Hypothalamus (tissue), 51 donors: ENCODE results near the gene EMC9.

Experiments
- DNase-seq, 51 donors: peaks; one replicate each; lab custom pipeline; 2025; lab: John Stamatoyannopoulos, UW

Gene EMC9

DNA sequence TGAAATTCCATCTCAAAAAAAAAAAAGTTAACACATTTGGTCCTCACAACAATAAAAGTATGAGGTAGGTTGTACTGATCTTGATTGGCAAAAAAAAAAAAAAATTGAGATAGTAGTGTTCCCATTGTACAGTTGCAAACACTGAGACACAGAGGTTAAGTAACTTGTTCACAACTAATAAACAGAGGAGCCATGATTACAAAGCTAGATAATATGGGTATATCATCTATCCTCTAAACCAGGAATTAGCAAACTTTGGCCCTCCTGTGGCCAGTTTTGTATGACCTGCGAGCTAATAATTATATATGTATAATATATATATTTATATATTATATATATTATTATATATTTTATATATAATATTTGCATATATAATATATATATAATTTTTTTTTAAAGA, 7.7 kb downstream of the EMC9 start:
- DNase-seq: no peak

DNA sequence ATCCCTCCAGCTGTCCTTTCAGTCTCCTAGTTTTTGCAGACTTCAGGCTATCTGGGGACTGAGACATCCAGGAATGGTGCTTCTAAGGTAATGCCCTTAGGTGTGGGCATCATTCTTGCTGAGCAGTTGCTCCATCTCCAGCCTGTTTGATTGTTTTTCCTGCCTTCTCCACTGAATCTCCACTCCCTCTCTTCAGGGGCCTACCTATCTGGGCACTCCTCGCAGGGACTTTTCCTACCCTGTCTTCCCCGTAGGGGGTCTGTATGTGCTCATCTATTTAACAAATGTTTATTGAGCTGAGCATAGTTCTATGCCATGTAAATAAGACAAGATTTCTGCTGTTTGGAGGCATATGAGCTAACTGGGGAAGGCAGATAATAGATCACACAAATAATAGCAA, 8.4 kb downstream of the EMC9 start:
- DNase-seq: no peak

GRCh38 chr14:24132061-24132685, 9.2 kb downstream of the EMC9 start:
- DNase-seq: no peak

DNA sequence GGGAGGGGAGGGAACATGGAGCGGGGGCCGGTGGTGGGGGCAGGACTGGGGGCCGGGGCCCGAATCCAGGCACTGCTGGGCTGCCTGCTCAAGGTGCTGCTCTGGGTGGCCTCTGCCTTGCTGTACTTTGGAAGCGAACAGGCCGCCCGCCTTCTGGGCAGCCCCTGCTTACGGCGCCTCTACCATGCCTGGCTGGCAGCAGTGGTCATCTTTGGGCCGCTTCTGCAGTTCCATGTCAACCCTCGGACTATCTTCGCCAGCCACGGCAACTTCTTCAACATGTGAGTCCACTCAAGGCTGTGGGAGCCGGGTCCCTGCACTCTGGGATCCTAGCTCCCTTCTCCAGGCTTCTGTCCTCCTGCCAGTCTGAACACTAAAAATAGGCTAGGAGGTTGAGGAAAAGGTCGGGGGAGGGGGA, 9.8 kb downstream of the EMC9 start:
- no peak for DNase-seq

DNA sequence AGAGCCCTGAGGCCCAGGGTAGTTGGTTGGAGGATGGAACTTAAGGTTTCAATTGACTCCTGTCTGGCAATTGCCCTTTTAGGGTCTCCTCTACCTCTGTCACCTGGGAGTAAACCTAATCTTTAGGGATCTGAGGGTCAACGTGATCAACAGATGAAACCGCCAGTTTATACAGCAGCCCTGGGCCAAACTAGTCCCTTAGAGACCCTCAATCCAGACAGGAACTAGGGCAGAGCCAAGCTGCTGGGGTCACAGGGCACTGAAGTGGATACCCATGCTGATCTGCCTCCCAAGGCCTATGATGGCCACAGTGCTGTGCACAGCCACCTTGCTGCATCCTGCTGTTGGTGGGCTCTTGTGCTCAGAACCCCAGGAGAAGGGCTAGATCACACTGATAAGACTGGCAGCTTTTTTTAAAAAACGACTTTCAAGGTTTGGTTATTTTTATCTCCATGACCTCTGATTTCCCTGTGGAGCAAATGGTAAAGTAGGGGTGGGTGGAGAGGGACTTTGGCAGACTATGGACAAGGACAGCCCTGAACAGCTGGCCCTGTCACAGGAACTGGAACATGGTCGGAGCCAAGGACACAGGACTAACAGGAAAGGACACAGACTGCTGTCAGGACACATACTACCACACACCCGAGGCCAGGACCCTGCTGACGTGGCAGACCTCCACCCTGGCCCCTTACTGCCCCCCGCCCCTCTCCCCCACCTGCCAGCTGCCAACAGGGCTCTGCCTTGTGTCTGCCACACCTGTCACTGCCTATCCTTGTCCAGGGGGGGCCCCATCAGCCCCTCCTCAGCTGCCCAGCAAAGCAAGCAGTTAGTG, 10.5 kb downstream of the EMC9 start:
- DNase-seq: no peak

GRCh38 chr14:24130380-24130716, 11.0 kb downstream of the EMC9 start, which contains the start of gene FITM1:
FITM1 (plus strand) TSS chr14:24130659; CDS start chr14:24131564, 905 bp downstream.
- DNase-seq: no peak

- DNase-seq: no peak
Measured at GRCh38 chr14:24129410-24129998, 11.9 kb downstream of the EMC9 start.

DNA sequence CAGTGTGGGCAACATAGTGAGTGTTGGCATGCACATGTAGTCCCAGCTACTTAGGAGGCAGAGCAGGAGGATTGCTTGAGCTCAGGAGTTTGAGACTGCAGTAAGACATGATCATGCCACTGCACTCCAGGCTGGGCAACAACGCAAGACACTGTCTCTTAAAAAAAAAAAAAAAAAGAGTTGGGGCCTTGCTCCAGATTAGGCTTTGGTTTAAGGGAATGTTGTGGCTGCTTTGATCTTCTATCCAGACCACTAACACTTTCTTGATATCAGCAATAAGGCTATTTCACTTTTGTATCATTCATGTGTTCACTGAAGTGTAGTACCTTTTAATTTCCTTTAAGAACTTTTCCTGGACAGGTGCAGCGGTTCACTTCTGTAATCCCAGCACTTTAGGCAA, 13.7 kb downstream of the EMC9 start:
- no peak for DNase-seq

DNA sequence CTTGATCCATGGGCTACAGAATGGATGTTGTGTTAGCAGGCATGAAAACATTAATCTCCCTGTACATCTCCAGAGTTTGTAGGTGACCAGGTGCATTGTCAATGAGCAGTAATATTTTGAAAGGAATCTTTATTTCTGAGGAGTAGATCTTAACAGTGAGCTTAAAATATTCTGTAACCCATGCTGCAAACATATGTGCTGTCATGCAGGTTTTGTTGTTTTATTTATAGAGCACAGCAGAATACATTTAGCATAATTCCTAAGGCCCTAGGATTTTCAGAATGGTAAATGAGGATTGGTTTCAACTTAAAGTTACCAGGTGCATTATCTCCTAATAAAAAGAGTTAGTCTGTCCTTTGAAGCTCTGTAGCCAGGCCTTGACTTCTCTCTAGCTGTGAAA, 14.5 kb downstream of the EMC9 start:
- no peak for DNase-seq

DNA sequence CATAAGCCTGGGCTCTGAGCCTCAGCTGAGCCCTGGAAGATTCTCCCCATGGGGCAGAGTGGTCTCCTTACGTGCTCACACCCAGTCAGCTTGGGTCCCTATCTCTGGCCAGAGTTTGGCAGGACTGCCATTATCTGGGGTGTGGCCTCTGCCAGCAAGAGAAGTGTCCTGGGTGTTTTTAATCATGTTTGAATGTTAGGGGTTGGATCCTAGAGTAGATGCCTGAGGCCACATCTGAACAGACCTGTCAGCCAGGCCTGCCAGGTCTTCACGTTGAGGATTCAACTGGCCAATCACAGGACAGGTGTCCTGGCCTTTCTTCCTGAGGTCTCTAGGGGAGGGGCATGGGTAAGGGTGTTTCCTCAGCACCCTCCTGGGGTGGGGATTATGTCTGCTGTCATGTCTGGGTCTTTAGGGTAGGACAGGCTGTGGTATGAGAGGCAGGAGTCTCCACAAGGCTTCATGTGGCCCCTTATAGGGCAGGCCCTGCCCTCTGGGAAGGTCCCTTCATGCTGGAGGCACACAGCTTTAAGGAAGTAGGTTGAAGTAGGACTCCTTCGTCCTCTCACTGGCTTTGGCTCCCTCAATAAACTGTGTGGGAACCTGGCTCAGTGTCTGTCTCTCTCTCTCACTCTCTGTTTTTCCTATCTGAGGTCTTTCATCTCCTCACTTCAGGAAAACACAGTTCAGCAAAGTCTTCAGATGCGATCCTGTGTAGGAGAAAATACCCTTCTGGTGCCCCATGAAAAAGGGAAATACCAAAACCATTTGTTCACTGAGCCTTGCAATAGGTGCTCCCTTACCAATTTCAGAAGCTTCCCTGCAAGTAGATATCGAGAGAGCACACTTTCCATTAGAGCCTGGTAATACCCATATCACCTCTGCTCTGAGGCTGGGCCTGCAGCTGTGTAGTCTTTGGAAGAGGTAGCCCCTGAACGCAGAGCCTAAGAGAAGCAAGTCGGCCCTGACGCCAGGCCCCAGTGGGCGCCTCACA, 17.7 kb downstream of the EMC9 start:
- DNase-seq: no peak

DNA sequence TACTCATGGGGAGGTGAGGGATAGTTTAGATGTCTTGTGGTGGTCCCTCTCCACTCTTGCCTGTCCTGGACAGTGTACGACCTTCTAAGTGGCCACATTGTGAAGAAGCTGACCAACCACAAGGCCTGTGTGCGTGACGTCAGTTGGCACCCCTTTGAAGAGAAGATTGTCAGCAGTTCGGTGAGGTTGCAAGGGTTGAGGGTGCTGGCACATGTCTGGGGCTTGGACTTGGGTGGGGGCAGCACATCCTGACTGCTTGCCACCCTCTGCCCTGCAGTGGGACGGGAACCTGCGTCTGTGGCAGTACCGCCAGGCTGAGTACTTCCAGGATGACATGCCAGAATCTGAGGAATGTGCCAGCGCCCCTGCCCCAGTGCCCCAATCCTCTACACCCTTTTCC, 18.5 kb downstream of the EMC9 start:
- DNase-seq: no peak

DNA sequence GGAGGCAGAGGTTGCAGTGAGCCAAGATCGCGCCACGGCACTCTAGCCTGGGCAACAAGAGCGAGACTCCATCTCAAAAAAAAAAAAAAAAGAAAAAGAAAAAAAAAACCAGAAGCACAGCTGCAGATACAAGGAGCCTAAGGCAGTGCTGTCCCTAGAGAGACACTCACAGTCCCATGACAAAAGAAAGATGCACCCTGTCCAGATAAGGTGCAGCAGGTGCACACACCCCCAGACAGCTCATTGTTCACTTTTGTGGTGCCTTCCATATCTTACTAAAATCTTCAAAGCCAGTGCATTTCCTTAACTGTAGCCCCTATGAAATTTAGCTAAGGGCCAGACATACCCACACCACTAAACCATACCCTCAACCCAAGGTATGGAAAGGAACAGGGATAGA, 19.0 kb downstream of the EMC9 start:
- no peak for DNase-seq

DNA sequence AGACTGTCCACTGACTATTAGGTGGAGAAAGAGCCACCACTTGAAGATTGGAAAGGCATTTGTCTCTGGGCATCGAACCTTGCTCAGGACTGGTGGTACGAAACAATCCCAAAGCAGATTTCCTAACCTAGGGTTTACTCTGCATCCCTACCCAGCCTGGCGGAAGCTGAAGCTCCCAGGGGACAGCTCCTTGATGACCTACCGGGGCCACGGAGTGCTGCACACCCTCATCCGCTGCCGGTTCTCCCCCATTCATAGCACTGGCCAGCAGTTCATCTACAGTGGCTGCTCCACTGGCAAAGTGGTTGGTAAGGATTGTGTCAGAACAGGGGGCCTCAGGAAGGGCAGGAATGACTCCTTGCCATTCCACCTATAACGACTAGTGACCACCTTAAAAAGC, 20.2 kb downstream of the EMC9 start:
- no peak for DNase-seq

GRCh38 chr14:24119691-24120090, 21.7 kb downstream of the EMC9 start:
- no peak for DNase-seq

DNA sequence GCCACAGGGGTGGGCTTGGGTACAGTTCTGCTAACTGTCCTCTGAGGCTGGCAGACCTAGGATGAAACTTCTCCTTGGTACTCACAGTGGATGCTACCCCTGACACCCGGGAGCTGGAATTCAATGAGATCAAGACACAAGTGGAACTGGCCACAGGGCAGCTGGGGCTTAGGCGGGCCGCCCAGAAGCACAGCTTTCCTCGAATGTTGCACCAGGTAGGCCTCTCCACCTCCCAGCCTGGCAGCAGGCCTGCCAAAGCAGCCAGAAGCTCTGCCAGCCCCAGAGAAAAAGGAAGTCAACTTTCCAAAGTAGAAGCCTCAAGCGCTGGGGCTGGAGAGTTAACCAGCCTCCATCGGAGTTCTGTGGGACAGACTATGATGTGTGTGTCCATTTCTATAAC, 24.2 kb downstream of the EMC9 start:
- DNase-seq: no peak

GRCh38 chr14:24116128-24116814, 25.1 kb downstream of the EMC9 start:
- no peak for DNase-seq

GRCh38 chr14:24115422-24116127, 25.8 kb downstream of the EMC9 start:
- no peak for DNase-seq

GRCh38 chr14:24114532-24115421, 26.6 kb downstream of the EMC9 start, which contains the start of the genes DCAF11 and NRL:
DCAF11 (plus strand) TSS chr14:24114777; CDS start chr14:24115595, 818 bp downstream.
NRL (minus strand) TSS chr14:24114949; CDS start chr14:24082848, 32,101 bp downstream.
- peak; percentile 91 to 100 (median 99) for DNase-seq
